Right atrium auricular region (tissue), 2 donors: Measurements from ENCODE around the gene MKKS. TPM values are rescaled to one million over a fixed set of nuclear protein-coding genes. Genes with fewer than 3 reads are reported as not detected.
"Not testable (repeated sequence)": the region's sequence is repeated elsewhere in the genome, so short reads cannot be mapped to it uniquely, and the experiment has no call there.

Experiments
- DNase-seq: peaks from one replicate; pipeline ENCODE4 v3.0.0-alpha.2; 2019; ENCODE audit warnings: low spot score
- H3K27ac ChIP-seq, 2 donors: fragments of 200-600 bp; sonication (generic); 1 replicate in 1 of 2; 2 replicates in 1 of 2; pipeline ENCODE4 v1.5.1; 2016 to 2019
- H3K27me3 ChIP-seq, 2 donors: fragments of 200-600 bp; sonication (generic); one replicate each; pipeline versions ENCODE4 v1.5.1 to v1.6.0; 2017 to 2019
- H3K36me3 ChIP-seq: fragments of 200-600 bp; sonication (generic); one replicate; pipeline ENCODE4 v1.5.1; 2016
- H3K4me1 ChIP-seq, 2 donors: fragments of 200-600 bp; sonication (generic); one replicate each; pipeline versions ENCODE4 v1.5.1 to v1.6.0; 2017 to 2019
- H3K4me3 ChIP-seq, 2 donors: fragments of 200-600 bp; sonication (generic); 1 replicate in 1 of 2; 2 replicates in 1 of 2; pipeline ENCODE4 v1.5.1; 2017 to 2019; ENCODE audit warnings: mild to moderate bottlenecking in 1 of 2, moderate library complexity in 1 of 2
- H3K9me3 ChIP-seq, 2 donors: fragments of 200-600 bp; sonication (generic); one replicate each; pipeline ENCODE4 v1.5.1; 2019
- CTCF ChIP-seq, 2 donors: fragments of 200-600 bp; sonication (generic); IDR thresholded peaks; one replicate each; pipeline ENCODE4 v1.5.1; 2019; ENCODE audit warnings: antibody characterized with exemption in 2 of 2
- total RNA-seq, 2 donors: library from RNA; depleted of rRNA; stranded (reverse); fragments of >200 nt; gene quantifications; one replicate each; pipeline ENCODE4 v1.1.0, GENCODE V29; 2016

The MKKS gene
- total RNA-seq, 2 donors from 2014 or later, result 12.4 to 15.4 TPM

- no peak for TF ChIP-seq CTCF (IDR thresholded peaks at IDR 0.05)
- peaks cover 0 to 8% of the 10 kb centered on the region in 2 donors for H3K4me1 ChIP-seq
- H3K36me3 ChIP-seq, result no peaks in the 10 kb centered on the region
- no peak for DNase-seq
- no peak overlapping the region for H3K27ac ChIP-seq
- H3K9me3 ChIP-seq, result no peaks in the 10 kb centered on the region
- H3K4me3 ChIP-seq, result no peak overlapping the region
- no peaks in the 10 kb centered on the region for H3K27me3 ChIP-seq
These were observed 10.3 kb downstream of the MKKS start for GRCh38 chr20:10423735-10424134.

- Histone ChIP-seq H3K27ac (no peak overlapping the region), H3K4me1 (peaks cover 0 to 13% of the 10 kb centered on the region in 2 donors), H3K36me3 (no peaks in the 10 kb centered on the region), H3K9me3 (no peaks in the 10 kb centered on the region), H3K27me3 (no peaks in the 10 kb centered on the region), H3K4me3 (no peak overlapping the region)
- DNase-seq, result no peak
- no peak for TF ChIP-seq CTCF (IDR thresholded peaks at IDR 0.05)
These were observed 14.4 kb downstream of the MKKS start for GRCh38 chr20:10419550-10420133.

- not testable (repeated sequence) for DNase-seq, H3K4me3 ChIP-seq, H3K9me3 ChIP-seq, H3K27ac ChIP-seq, H3K27me3 ChIP-seq
- Histone ChIP-seq H3K4me1 (peaks cover 0 to 13% of the 10 kb centered on the region in 2 donors), H3K36me3 (peaks cover 16% of the 10 kb centered on the region)
These were observed 16.8 kb downstream of the MKKS start for GRCh38 chr20:10417218-10417617.

- no peak for DNase-seq
- Histone ChIP-seq H3K4me1 (peaks cover 0 to 13% of the 10 kb centered on the region in 2 donors), H3K27me3 (no peaks in the 10 kb centered on the region), H3K27ac (no peak overlapping the region), H3K4me3 (no peak overlapping the region), H3K9me3 (no peaks in the 10 kb centered on the region), H3K36me3 (peaks cover 22% of the 10 kb centered on the region)
- no peak for TF ChIP-seq CTCF (IDR thresholded peaks at IDR 0.05)
These were observed 18.9 kb downstream of the MKKS start for GRCh38 chr20:10415013-10415650.

- Histone ChIP-seq H3K36me3 (peaks cover 22% of the 10 kb centered on the region), H3K4me1 (peaks cover 0 to 13% of the 10 kb centered on the region in 2 donors), H3K9me3 (no peaks in the 10 kb centered on the region), H3K27ac (no peak overlapping the region), H3K4me3 (no peak overlapping the region), H3K27me3 (no peaks in the 10 kb centered on the region)
- no peak for DNase-seq
- TF ChIP-seq CTCF (IDR thresholded peaks at IDR 0.05), result no peak
These were observed 21.2 kb downstream of the MKKS start for GRCh38 chr20:10412591-10413408.

GRCh38 chr20:10411673-10412072, 22.3 kb downstream of the MKKS start:
- Histone ChIP-seq H3K36me3 (peaks cover 22% of the 10 kb centered on the region), H3K27ac (no peak overlapping the region), H3K4me3 (no peak overlapping the region), H3K9me3 (no peaks in the 10 kb centered on the region), H3K4me1 (peaks cover 0 to 13% of the 10 kb centered on the region in 2 donors), H3K27me3 (no peaks in the 10 kb centered on the region)
- TF ChIP-seq CTCF (IDR thresholded peaks at IDR 0.05), result no peak
- DNase-seq, result no peak
